Measurements from ENCODE around the gene ADAMTSL1.

ADAMTSL1 gene

DNA sequence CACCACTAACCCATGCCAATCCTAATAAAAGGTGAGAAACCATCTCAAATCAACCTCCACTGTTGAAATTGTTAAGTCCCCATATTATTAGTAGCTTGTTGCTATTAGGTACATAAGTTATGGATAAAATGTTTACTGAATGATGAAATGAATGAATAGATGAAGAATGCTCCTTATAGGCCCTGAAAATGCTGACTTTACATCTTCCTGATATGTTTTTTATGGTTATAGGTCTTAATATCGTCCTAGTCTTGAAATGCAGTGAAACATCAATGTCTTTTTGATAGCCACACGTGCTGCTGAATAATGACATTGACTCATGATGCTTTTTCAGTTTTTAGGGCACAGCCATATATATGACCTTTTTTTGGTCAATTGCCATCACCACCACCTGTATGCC lies 281.3 kb downstream of the ADAMTSL1 start:
- TF ChIP-seq, protein P1, sequence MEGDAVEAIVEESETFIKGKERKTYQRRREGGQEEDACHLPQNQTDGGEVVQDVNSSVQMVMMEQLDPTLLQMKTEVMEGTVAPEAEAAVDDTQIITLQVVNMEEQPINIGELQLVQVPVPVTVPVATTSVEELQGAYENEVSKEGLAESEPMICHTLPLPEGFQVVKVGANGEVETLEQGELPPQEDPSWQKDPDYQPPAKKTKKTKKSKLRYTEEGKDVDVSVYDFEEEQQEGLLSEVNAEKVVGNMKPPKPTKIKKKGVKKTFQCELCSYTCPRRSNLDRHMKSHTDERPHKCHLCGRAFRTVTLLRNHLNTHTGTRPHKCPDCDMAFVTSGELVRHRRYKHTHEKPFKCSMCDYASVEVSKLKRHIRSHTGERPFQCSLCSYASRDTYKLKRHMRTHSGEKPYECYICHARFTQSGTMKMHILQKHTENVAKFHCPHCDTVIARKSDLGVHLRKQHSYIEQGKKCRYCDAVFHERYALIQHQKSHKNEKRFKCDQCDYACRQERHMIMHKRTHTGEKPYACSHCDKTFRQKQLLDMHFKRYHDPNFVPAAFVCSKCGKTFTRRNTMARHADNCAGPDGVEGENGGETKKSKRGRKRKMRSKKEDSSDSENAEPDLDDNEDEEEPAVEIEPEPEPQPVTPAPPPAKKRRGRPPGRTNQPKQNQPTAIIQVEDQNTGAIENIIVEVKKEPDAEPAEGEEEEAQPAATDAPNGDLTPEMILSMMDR (IDR thresholded peaks at IDR 0.05; ENCODE audit: insufficient read depth, low read length, poor library complexity, severe bottlenecking): no peak
- no peak for TF ChIP-seq EZH2phosphoT487 (conservative IDR thresholded peaks at IDR 0.05; ENCODE audit: low read length)
- Histone ChIP-seq H3K9me2 (replicated peaks; ENCODE audit: insufficient read depth, low read length) (no peaks in the 10 kb centered on the region), H4K20me1 (ENCODE audit: low read depth, low read length) (no peaks in the 10 kb centered on the region), H3K9ac (ENCODE audit: low read length) (no peak overlapping the region), H3K4me3 (ENCODE audit: insufficient read depth, low read length, poor library complexity, severe bottlenecking) (no peak overlapping the region), H3K27ac (ENCODE audit: low read depth, low read length) (no peak overlapping the region), H3K27me3 (ENCODE audit: low read length) (no peaks in the 10 kb centered on the region), H3K36me3 (ENCODE audit: low read length) (no peaks in the 10 kb centered on the region), H3K9me3 (ENCODE audit: insufficient read depth, low read length) (no peaks in the 10 kb centered on the region), H2AFZ (ENCODE audit: low read depth, low read length, severe bottlenecking) (no peak overlapping the region), H3K4me2 (ENCODE audit: low read depth, low read length, poor library complexity, severe bottlenecking) (no peak overlapping the region), H3F3A (ENCODE audit: insufficient read depth) (no peaks in the 10 kb centered on the region), H3K79me2 (ENCODE audit: insufficient read depth, low read length) (no peaks in the 10 kb centered on the region)

DNA sequence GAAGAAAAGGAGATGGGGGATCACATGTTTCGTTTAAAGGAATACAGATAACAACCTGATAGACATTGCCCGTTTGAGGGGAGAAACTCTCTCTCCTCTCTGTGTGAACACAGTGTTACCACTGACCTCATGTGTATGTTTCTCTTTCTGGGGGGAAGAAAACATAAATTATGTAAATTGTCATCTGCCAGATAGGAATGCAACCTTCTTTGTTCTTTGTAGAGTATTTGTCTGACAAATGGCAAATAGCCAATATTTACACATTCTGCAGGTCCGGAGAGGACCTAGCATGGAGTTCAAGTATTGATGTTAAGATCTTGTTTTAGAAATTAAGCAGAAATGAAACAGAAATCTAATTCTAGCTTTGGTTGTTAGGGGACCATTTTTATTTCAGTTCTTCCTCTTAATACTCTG lies 282.8 kb downstream of the ADAMTSL1 start:
- Histone ChIP-seq H3K27ac (ENCODE audit: low read depth, low read length) (no peak overlapping the region), H3K36me3 (ENCODE audit: low read length) (no peaks in the 10 kb centered on the region), H3K9me3 (ENCODE audit: insufficient read depth, low read length) (no peaks in the 10 kb centered on the region), H4K20me1 (ENCODE audit: low read depth, low read length) (no peaks in the 10 kb centered on the region), H2AFZ (ENCODE audit: low read depth, low read length, severe bottlenecking) (no peak overlapping the region), H3K4me3 (ENCODE audit: insufficient read depth, low read length, poor library complexity, severe bottlenecking) (no peak overlapping the region), H3K79me2 (ENCODE audit: insufficient read depth, low read length) (no peaks in the 10 kb centered on the region), H3K4me2 (ENCODE audit: low read depth, low read length, poor library complexity, severe bottlenecking) (no peak overlapping the region), H3K9ac (ENCODE audit: low read length) (no peak overlapping the region), H3K27me3 (ENCODE audit: low read length) (no peaks in the 10 kb centered on the region), H3F3A (ENCODE audit: insufficient read depth) (no peaks in the 10 kb centered on the region), H3K9me2 (replicated peaks; ENCODE audit: insufficient read depth, low read length) (no peaks in the 10 kb centered on the region)
- TF ChIP-seq, protein P1 (IDR thresholded peaks at IDR 0.05; ENCODE audit: insufficient read depth, low read length, poor library complexity, severe bottlenecking): no peak
- no peak for TF ChIP-seq EZH2phosphoT487 (conservative IDR thresholded peaks at IDR 0.05; ENCODE audit: low read length)

DNA sequence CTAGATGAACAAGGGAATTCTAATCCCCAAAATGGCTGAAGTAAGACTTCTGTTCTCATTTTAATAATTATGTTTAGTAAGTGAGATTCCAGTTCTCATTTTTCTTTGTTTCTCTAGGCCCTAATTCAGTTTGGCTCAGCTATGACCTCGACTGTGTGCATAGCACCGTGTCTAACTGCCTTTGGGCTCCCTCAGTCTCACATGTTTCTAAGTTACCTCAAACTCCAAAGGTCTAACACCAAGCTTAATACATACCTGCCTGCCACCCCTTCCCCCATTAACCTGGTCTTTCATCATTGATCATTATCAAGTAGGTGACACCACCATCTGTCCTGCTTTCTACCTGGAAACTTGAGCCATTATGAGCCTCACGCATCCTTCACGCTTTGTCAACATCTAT lies 285.9 kb downstream of the ADAMTSL1 start:
- Histone ChIP-seq H3K27me3 (ENCODE audit: low read length) (no peaks in the 10 kb centered on the region), H2AFZ (ENCODE audit: low read depth, low read length, severe bottlenecking) (no peak overlapping the region), H3K79me2 (ENCODE audit: insufficient read depth, low read length) (no peaks in the 10 kb centered on the region), H3F3A (ENCODE audit: insufficient read depth) (no peaks in the 10 kb centered on the region), H3K9ac (ENCODE audit: low read length) (no peak overlapping the region), H3K36me3 (ENCODE audit: low read length) (no peaks in the 10 kb centered on the region), H3K9me3 (ENCODE audit: insufficient read depth, low read length) (no peaks in the 10 kb centered on the region), H4K20me1 (ENCODE audit: low read depth, low read length) (no peaks in the 10 kb centered on the region), H3K9me2 (replicated peaks; ENCODE audit: insufficient read depth, low read length) (no peaks in the 10 kb centered on the region), H3K4me3 (ENCODE audit: insufficient read depth, low read length, poor library complexity, severe bottlenecking) (no peak overlapping the region), H3K4me2 (ENCODE audit: low read depth, low read length, poor library complexity, severe bottlenecking) (no peak overlapping the region), H3K27ac (ENCODE audit: low read depth, low read length) (no peak overlapping the region)
- TF ChIP-seq, protein P1 (IDR thresholded peaks at IDR 0.05; ENCODE audit: insufficient read depth, low read length, poor library complexity, severe bottlenecking): no peak
- no peak for TF ChIP-seq EZH2phosphoT487 (conservative IDR thresholded peaks at IDR 0.05; ENCODE audit: low read length)

Measured in SU-DHL-6 (cell line).